WERI-Rb-1 (cell line): ENCODE measurements around the gene FAM20C.
"Not testable (repeated sequence)": the region's sequence is repeated elsewhere in the genome, so short reads cannot be mapped to it uniquely, and the experiment has no call there.

ENCODE experiments used
- DNase-seq: peaks from one replicate; pipeline ENCODE4 v3.0.0-alpha.2; 2020
- H3K27ac ChIP-seq: fragments of 250-450 bp; sonication (Bioruptor Pico); 2 replicates; pipeline ENCODE4 v1.5.1; 2020; ENCODE audit warnings: mild to moderate bottlenecking, moderate library complexity
- H3K27me3 ChIP-seq: fragments of 250-450 bp; sonication (Bioruptor Pico); 2 replicates; pipeline ENCODE4 v1.5.1; 2021; ENCODE audit warnings: mild to moderate bottlenecking, low read depth, moderate library complexity; ENCODE audit not compliant: insufficient read depth, severe bottlenecking
- H3K36me3 ChIP-seq: fragments of 250-450 bp; sonication (Bioruptor Pico); 2 replicates; pipeline ENCODE4 v1.5.1; 2020; ENCODE audit warnings: mild to moderate bottlenecking, moderate library complexity
- H3K4me3 ChIP-seq: 2 replicates; pipeline ENCODE4 v1.5.1; 2011; ENCODE audit warnings: low read depth, mild to moderate bottlenecking, control low read depth, low read length
- H3K9me3 ChIP-seq: fragments of 250-450 bp; sonication (Bioruptor Pico); 2 replicates; pipeline ENCODE4 v1.5.1; 2021; ENCODE audit warnings: mild to moderate bottlenecking, moderate library complexity; ENCODE audit not compliant: severe bottlenecking
- TF ChIP-seq, protein P1 (sequence below): IDR thresholded peaks from 2 replicates; pipeline ENCODE4 v1.5.1; 2011; ENCODE audit warnings: low read depth, mild to moderate bottlenecking, control low read depth, inconsistent platforms, low read length

Gene FAM20C

DNA sequence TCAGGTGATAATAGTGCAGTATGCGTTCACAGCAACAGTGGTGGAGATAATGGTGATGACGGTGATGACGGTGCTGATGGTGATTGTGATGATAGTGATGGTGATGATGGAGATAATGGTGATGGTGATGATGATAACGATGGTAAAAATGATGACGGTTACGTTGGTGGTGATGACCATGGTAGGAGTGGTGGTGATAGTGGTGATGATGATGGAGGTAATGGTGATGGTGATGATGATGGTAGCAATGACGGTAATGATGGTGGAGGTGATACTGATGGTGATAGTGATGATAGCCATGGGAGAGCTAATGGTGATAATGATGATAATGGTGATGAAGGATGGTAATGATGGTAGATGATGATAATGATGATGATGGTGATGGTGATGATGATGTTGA is 45.0 kb downstream of the FAM20C start:
- Histone ChIP-seq H3K27me3 (no peaks in the 10 kb centered on the region), H3K4me3 (no peak overlapping the region), H3K27ac (no peak overlapping the region), H3K9me3 (no peaks in the 10 kb centered on the region), H3K36me3 (no peaks in the 10 kb centered on the region)
- TF ChIP-seq, protein P1, sequence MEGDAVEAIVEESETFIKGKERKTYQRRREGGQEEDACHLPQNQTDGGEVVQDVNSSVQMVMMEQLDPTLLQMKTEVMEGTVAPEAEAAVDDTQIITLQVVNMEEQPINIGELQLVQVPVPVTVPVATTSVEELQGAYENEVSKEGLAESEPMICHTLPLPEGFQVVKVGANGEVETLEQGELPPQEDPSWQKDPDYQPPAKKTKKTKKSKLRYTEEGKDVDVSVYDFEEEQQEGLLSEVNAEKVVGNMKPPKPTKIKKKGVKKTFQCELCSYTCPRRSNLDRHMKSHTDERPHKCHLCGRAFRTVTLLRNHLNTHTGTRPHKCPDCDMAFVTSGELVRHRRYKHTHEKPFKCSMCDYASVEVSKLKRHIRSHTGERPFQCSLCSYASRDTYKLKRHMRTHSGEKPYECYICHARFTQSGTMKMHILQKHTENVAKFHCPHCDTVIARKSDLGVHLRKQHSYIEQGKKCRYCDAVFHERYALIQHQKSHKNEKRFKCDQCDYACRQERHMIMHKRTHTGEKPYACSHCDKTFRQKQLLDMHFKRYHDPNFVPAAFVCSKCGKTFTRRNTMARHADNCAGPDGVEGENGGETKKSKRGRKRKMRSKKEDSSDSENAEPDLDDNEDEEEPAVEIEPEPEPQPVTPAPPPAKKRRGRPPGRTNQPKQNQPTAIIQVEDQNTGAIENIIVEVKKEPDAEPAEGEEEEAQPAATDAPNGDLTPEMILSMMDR, result no peak
- no peak for DNase-seq

DNA sequence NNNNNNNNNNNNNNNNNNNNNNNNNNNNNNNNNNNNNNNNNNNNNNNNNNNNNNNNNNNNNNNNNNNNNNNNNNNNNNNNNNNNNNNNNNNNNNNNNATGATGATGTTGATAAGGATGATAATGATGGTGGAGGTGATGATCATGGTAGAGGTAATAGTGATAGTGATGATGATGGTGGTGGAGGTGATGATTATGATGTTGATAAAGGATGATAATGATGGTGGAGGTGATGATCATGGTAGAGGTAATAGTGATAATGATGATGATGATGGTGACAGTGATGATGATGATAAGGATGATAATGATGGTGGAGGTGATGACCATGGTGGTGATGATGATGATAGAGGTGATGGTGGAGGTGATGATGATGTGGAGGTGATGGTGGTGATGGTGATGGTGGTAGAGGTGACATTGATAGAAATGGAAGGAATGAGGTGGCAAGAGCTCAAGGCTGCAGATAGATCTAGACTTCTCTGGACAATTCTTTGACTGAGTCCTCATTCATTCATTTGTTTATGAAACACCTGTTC is 47.8 kb downstream of the FAM20C start:
- H3K27ac ChIP-seq, result peak overlapping the region; percentile 83
- H3K9me3 ChIP-seq, result no peaks in the 10 kb centered on the region
- no peaks in the 10 kb centered on the region for H3K27me3 ChIP-seq
- no peak for DNase-seq
- no peak overlapping the region for H3K4me3 ChIP-seq
- no peaks in the 10 kb centered on the region for H3K36me3 ChIP-seq
- TF ChIP-seq, protein P1, result no peak

DNA sequence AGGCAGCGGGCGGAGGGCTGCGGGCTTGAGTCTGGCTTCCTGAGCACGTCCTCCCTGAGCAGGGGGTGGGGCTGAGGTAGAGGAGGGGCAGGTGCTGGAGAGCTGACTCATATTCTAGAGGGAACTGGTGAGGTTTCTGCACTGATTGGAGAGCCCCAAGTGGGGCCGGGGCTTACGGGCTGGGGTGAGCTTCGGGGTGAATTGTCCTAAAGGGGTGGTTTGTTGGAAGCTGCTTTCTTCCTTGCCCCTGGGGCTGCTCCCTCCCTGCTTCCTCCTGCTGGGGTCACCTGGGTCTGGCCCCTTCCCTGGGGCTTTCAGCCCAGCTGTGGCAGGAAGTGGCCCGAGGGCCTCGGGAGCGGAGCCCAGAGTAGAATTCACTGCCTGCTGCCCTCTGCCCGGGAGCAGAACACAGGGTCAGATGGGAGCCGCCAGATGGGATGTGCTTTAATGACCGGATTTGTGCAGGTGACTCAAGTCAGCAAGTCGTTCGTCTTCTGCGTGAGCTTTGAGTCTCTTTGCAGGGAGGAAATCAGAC is 48.6 kb downstream of the FAM20C start:
- Histone ChIP-seq H3K4me3 (peak overlapping the region; percentile 13; the same call in 1 of the 2 replicates), H3K9me3 (no peaks in the 10 kb centered on the region), H3K27ac (peak overlapping the region; percentile 83), H3K27me3 (no peaks in the 10 kb centered on the region), H3K36me3 (no peaks in the 10 kb centered on the region)
- peak; percentile 92 for DNase-seq
- TF ChIP-seq, protein P1, result no peak

DNA sequence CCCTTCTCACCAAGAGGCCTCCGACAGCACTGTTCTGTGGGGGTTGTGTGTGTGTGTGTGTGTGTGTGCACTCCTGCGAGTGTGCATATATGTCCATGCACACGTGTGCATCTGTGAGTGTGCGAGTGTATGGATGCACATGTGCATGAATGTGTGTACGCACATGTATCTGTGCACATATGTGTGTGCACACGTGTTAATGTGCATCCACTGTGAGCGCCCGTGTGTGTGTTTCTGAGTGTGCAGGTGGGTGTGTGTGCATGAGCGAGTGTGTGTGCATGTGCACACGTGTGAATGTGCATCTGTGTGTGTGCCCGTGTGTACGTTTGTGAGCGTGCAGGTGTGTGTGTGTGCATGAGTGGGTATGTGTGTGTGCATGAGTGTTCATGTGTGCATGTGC is 49.1 kb downstream of the FAM20C start:
- no peak overlapping the region for H3K4me3 ChIP-seq
- TF ChIP-seq, protein P1, result no peak
- H3K27ac ChIP-seq, result peak overlapping the region; percentile 7; the same call in 1 of the 2 replicates
- DNase-seq, result no peak
- no peaks in the 10 kb centered on the region for H3K36me3 ChIP-seq
- no peaks in the 10 kb centered on the region for H3K9me3 ChIP-seq
- H3K27me3 ChIP-seq, result no peaks in the 10 kb centered on the region

DNA sequence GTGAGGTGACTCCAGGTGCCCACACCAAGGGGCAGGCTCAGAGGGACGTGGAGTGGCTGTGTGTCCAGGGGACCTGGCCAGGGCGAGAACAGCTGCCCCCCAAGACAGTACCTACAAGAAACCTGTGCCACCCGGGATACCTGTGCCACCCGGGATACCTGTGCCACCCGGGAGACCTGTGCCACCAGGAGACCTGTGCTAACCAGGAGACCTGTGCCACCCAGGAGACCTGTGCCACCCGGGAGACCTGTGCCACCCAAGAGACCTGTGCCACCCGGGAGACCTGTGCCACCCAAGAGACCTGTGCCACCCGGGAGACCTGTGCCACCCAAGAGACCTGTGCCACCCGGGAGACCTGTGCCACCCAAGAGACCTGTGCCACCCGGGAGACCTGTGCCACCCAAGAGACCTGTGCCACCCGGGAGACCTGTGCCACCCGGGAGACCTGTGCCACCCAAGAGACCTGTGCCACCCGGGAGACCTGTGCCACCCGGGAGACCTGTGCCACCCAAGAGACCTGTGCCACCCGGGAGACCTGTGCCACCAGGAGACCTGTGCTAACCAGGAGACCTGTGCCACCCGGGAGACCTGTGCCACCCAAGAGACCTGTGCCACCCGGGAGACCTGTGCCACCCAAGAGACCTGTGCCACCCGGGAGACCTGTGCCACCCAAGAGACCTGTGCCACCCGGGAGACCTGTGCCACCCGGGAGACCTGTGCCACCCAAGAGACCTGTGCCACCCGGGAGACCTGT is 50.6 kb downstream of the FAM20C start:
- not testable (repeated sequence) for H3K4me3 ChIP-seq, DNase-seq, H3K27ac ChIP-seq, H3K36me3 ChIP-seq, H3K9me3 ChIP-seq, H3K27me3 ChIP-seq

DNA sequence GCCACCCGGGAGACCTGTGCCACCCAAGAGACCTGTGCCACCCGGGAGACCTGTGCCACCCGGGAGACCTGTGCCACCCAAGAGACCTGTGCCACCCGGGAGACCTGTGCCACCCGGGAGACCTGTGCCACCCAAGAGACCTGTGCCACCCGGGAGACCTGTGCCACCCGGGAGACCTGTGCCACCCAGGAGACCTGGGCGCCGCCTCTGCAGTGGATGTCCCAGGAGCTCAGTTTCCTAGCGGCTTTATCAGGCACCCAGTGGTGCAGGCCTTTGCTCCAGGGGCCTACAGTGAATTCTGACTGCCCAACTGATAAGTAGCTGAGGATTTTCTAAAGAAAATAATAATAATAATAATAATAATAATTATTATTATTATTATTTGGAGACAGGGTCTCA is 51.2 kb downstream of the FAM20C start:
- not testable (repeated sequence) for H3K9me3 ChIP-seq, H3K4me3 ChIP-seq, DNase-seq, H3K36me3 ChIP-seq, H3K27me3 ChIP-seq, H3K27ac ChIP-seq
